ENCODE measurements around the gene ADAMTS12.
"Not testable (repeated sequence)": the region's sequence is repeated elsewhere in the genome, so short reads cannot be mapped to it uniquely, and the experiment has no call there.

Gene ADAMTS12

GRCh38 chr5:33891788-33892619 is at the start of gene ADAMTS12:
ADAMTS12 (minus strand) TSS chr5:33891990; CDS start chr5:33891856, 134 bp downstream.
- no peak for DNase-seq (ENCODE audit: low read depth)

DNA sequence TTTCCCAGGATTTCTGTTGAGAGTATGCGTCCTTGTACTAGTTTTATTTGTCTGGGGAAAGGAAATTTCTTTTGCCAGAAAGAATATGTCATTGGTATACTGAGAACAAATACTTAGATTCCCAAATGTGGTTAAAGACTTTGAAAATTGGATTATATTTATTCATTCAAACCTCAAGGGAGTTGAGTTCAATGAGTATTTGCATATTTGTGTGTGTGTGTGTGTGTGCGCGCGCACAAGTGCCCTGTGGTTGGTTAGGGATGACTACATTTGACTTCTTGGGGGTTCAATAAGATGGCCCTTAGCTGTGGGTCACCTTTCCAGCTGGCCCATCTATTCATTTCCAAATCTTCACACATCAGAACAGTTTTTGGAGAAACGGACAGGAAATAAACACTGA is 49.3 kb upstream of the ADAMTS12 start:
- DNase-seq (ENCODE audit: low read depth): no peak

GRCh38 chr5:33939556-33940262 is 47.9 kb upstream of the ADAMTS12 start:
- DNase-seq (ENCODE audit: low read depth): no peak

DNA sequence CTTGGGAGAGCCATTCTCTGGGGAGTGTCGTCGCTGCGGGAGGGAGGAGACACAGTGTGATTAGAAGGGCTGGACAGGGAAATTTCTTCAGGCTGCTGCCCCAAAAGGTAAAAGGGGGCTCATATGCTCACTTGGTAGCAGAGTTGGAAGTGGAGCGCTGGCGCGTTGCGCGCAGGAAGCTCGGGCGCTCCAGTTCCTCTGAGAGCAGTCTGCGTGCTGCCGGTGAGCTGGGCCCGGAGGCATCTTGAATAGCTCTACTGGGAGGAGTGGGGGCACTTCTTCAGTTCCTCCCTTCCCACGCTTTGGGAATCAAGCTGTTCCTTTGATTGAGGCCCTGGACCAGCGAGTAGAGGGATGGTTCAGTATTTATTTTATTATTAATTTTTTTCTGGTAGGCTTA is 47.1 kb upstream of the ADAMTS12 start:
- no peak for DNase-seq (ENCODE audit: low read depth)

GRCh38 chr5:33938507-33938796 is 46.7 kb upstream of the ADAMTS12 start:
- DNase-seq (ENCODE audit: low read depth): no peak

DNA sequence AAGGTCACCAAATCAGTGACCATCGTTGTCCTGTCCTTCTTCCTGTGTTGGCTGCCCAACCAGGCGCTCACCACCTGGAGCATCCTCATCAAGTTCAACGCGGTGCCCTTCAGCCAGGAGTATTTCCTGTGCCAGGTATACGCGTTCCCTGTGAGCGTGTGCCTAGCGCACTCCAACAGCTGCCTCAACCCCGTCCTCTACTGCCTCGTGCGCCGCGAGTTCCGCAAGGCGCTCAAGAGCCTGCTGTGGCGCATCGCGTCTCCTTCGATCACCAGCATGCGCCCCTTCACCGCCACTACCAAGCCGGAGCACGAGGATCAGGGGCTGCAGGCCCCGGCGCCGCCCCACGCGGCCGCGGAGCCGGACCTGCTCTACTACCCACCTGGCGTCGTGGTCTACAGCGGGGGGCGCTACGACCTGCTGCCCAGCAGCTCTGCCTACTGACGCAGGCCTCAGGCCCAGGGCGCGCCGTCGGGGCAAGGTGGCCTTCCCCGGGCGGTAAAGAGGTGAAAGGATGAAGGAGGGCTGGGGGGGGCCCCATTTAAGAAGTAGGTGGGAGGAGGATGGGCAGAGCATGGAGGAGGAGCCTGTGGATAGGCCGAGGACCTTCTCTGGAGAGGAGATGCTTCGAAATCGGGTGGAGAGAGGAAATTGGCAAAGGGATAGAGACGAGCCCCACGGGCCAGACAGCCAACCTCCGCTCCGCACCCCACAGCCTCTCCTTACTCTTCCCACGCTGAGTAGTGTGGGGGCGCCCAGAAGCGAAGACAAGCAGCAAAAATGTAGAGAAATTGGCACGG is 46.1 kb upstream of the ADAMTS12 start:
- no peak for DNase-seq (ENCODE audit: low read depth)

DNA sequence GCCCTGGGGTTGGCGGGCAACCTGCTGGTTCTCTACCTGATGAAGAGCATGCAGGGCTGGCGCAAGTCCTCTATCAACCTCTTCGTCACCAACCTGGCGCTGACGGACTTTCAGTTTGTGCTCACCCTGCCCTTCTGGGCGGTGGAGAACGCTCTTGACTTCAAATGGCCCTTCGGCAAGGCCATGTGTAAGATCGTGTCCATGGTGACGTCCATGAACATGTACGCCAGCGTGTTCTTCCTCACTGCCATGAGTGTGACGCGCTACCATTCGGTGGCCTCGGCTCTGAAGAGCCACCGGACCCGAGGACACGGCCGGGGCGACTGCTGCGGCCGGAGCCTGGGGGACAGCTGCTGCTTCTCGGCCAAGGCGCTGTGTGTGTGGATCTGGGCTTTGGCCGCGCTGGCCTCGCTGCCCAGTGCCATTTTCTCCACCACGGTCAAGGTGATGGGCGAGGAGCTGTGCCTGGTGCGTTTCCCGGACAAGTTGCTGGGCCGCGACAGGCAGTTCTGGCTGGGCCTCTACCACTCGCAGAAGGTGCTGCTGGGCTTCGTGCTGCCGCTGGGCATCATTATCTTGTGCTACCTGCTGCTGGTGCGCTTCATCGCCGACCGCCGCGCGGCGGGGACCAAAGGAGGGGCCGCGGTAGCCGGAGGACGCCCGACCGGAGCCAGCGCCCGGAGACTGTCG is 45.4 kb upstream of the ADAMTS12 start:
- no peak for DNase-seq (ENCODE audit: low read depth)

DNA sequence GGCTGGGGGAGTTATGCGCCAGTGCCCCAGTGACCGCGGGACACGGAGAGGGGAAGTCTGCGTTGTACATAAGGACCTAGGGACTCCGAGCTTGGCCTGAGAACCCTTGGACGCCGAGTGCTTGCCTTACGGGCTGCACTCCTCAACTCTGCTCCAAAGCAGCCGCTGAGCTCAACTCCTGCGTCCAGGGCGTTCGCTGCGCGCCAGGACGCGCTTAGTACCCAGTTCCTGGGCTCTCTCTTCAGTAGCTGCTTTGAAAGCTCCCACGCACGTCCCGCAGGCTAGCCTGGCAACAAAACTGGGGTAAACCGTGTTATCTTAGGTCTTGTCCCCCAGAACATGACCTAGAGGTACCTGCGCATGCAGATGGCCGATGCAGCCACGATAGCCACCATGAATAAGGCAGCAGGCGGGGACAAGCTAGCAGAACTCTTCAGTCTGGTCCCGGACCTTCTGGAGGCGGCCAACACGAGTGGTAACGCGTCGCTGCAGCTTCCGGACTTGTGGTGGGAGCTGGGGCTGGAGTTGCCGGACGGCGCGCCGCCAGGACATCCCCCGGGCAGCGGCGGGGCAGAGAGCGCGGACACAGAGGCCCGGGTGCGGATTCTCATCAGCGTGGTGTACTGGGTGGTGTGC is 44.7 kb upstream of the ADAMTS12 start, which contains the start of gene RXFP3:
Gene RXFP3 (plus strand): TSS at position 6 of the 636 bp plus-strand sequence. CDS start 355 bp downstream, at position 361.
- DNase-seq (ENCODE audit: low read depth): no peak

DNA sequence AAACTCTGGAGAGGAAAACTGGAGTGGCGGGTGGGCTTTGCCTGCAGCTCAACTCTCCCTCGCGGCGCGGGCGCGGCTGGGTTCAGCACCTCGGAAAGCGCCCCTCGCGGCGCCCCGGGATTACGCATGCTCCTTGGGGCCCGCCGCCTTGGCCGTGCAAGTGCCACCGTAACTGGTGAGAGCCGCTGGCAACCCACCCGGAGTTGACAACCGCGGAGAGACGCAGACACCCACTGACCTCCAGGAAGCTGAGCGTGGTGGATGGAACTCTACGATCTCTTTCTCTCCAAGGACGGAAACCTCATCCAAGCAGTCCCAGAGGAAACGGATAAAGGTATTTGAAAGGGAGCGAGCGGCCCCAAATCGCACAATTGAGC is 44.2 kb upstream of the ADAMTS12 start:
- DNase-seq (ENCODE audit: low read depth): no peak

DNA sequence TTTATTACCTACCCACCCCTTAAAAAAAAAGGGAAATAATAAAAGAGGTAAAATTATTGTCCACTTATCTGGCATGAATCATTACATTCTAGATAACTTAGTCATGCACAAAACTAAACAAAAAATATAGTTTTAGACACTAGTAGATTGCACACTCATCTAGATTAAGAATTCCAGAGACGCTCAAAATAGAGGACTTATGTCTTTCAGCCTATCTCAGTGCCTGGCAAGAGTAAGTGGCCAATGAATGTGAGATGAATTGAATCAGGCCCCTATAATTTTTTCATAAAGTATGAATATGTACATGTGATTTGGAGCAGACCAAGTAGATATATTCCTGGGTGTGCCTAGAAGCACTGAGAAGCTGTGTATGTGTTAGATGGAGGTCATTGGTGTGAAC is 42.4 kb upstream of the ADAMTS12 start:
- DNase-seq (ENCODE audit: low read depth): no peak

DNA sequence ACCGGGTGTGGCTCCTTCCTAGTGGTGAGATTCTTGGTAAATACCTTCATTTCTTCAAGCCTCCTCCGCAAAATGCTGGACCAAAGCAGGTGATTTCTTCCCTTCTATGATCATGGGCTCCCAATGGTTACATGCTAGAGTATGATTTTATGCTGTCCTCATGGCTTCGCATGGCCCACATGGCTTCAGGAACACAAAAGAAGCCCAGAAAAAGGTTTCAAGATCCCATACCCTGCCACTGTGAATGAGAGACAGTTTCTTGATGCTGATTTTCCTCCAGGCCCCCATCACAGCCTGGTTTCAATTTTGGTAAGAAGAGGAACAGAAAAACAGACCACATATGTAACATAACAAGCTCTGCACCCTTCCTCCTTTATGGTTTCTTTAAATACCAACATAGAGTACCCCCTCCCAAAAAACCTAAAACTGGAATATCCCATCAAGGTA is 42.0 kb upstream of the ADAMTS12 start:
- no peak for DNase-seq (ENCODE audit: low read depth)

GRCh38 chr5:33931136-33931535 is 39.3 kb upstream of the ADAMTS12 start:
- DNase-seq (ENCODE audit: low read depth): no peak

- no peak for DNase-seq (ENCODE audit: low read depth)
These were observed 38.3 kb upstream of the ADAMTS12 start for GRCh38 chr5:33929925-33930690.

DNA sequence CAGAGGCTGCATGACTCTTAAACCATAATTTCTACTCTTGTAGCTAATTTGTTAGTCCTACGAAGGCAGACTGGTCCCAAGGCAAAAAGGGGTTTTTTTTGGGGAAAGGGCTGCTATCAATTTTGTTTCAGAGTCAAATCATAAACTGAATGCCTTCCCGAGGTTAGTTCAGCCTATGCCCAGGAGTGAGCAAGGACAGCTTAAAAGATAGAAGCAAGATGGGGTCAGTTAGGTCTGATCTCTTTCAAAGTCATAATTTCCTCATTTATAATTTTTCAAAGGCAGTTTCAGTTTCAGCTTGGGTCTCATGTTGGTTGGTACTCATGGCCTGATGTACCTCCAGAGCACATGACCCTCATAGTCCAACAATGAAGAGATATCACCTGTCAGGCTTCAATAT is 36.5 kb upstream of the ADAMTS12 start:
- no peak for DNase-seq (ENCODE audit: low read depth)

DNA sequence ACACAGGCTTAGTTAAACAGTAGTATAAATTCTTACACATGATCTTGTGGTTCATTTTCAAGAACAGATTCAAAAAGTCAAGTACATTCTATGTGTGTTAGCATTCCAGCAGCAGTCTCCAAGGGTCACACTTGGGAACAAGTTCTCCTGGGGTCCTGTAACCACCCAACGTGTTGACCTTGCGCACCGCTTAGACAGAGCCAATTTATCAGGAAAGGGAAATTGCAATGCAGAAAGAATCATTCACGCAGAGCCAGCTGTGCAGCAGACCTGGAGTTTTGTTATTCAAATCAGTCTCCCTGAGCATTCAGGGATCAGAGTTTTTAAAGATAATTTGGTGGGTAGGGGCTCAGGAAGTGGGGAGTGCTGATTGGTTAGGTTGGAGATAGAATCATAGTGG is 35.9 kb upstream of the ADAMTS12 start:
- DNase-seq (ENCODE audit: low read depth): no peak

DNA sequence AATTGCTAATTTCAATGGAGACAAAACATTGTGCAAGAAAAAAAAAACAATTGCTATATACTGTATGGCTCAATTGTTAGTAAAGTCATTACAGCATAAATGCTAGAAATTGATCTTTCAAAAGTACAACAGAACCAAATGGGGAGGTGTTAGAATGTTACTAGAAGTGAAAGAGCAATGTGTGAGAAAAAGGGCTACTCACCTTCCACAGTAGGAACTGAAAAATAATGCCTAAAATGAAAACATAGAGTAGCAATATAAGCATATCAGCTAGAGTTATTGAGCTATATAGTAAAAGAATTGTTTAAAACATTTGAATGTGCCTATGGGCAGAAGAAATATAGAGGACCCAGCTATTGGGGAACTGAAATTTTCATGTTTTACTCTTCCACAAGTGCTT is 33.5 kb upstream of the ADAMTS12 start:
- no peak for DNase-seq (ENCODE audit: low read depth)

GRCh38 chr5:33921002-33921401 is 29.2 kb upstream of the ADAMTS12 start:
- no peak for DNase-seq (ENCODE audit: low read depth)

- not testable (repeated sequence) for DNase-seq (ENCODE audit: low read depth)
These were observed 23.1 kb upstream of the ADAMTS12 start for GRCh38 chr5:33914844-33915243.

GRCh38 chr5:33906248-33906647 is 14.5 kb upstream of the ADAMTS12 start:
- not testable (repeated sequence) for DNase-seq (ENCODE audit: low read depth)

DNA sequence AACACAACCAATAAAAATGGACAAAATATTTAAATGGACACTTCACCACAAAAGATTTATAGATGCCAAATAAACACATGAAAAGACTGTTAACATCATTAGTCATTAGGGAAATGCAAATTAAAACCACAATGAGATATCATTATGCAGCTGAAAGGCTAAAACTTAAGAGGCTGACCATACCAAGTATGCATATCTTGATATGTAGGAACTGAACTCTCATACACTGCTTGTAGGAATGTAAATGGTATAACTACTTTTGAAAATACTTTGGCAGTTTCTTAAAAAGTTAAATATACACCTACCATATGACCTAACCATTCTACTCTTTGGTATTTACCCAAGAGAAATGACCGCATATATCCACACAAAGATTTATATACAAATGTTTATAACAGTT is 13.6 kb upstream of the ADAMTS12 start:
- no peak for DNase-seq (ENCODE audit: low read depth)

GRCh38 chr5:33903118-33903517 is 11.3 kb upstream of the ADAMTS12 start:
- DNase-seq (ENCODE audit: low read depth): no peak

All from T-helper 22 cell (primary cell).